HG02884 (cell line): ENCODE results near the gene EEPD1.
A peak's percentile ranks its signal among the peaks of the same experiment; 100 is the strongest.
"Not testable (repeated sequence)": the region's sequence is repeated elsewhere in the genome, so short reads cannot be mapped to it uniquely, and the experiment has no call there.

ENCODE experiments used
- ATAC-seq: cut with Tn5 transposase; IDR thresholded peaks from one replicate; pipeline ENCODE4 v1.9.1; 2021; ENCODE audit warnings: mild to moderate bottlenecking, moderate library complexity; ENCODE audit not compliant: unreplicated experiment

The EEPD1 gene

GRCh38 chr7:36152756-36153570, at the start of gene EEPD1:
Gene EEPD1, plus strand, starts transcription at chr7:36153254. Its CDS starts 1,071 bp downstream, at chr7:36154325.
- ATAC-seq: peak; percentile 94

GRCh38 chr7:36103837-36104561, 49.1 kb upstream of the EEPD1 start:
- no peak for ATAC-seq

- not testable (repeated sequence) for ATAC-seq
Observed at GRCh38 chr7:36106972-36107908, 45.8 kb upstream of the EEPD1 start.

- ATAC-seq: no peak
Observed at GRCh38 chr7:36107926-36108631, 45.0 kb upstream of the EEPD1 start.

GRCh38 chr7:36109013-36109627, 43.9 kb upstream of the EEPD1 start:
- no peak for ATAC-seq

GRCh38 chr7:36110584-36110983, 42.5 kb upstream of the EEPD1 start:
- no peak for ATAC-seq

GRCh38 chr7:36112969-36113368, 40.1 kb upstream of the EEPD1 start:
- ATAC-seq: no peak

- ATAC-seq: no peak
Observed at GRCh38 chr7:36114355-36114754, 38.7 kb upstream of the EEPD1 start.

- peak; percentile 100 for ATAC-seq
Observed at GRCh38 chr7:36115448-36116321, 37.4 kb upstream of the EEPD1 start.

- ATAC-seq: no peak
Observed at GRCh38 chr7:36116347-36117202, 36.5 kb upstream of the EEPD1 start.

- ATAC-seq: no peak
Observed at GRCh38 chr7:36117203-36117840, 35.7 kb upstream of the EEPD1 start.

GRCh38 chr7:36118344-36118743, 34.7 kb upstream of the EEPD1 start:
- ATAC-seq: no peak

GRCh38 chr7:36119005-36119706, 33.9 kb upstream of the EEPD1 start:
- no peak for ATAC-seq

GRCh38 chr7:36119983-36120646, 32.9 kb upstream of the EEPD1 start:
- ATAC-seq: not testable (repeated sequence)

GRCh38 chr7:36125630-36126029, 27.4 kb upstream of the EEPD1 start:
- not testable (repeated sequence) for ATAC-seq

- ATAC-seq: no peak
Observed at GRCh38 chr7:36127075-36127740, 25.8 kb upstream of the EEPD1 start.
